ENCODE data around the gene CPNE6.
A peak's percentile ranks its signal among the peaks of the same experiment; 100 is the strongest.
"Not testable (repeated sequence)": the region's sequence is repeated elsewhere in the genome, so short reads cannot be mapped to it uniquely, and the experiment has no call there.

Gene CPNE6

GRCh38 chr14:24071144-24071697 is at the start of gene CPNE6:
Gene CPNE6 (plus strand): TSS chr14:24071562. CDS start chr14:24072937, 1,375 bp downstream.
- H2AFZ ChIP-seq = peak within 1 kb of the TSS; percentile 39
- H3K27ac ChIP-seq = no peak within 1 kb of the TSS
- no peaks in the 10 kb centered on the region for H3K27me3 ChIP-seq (ENCODE audit: control insufficient read depth, insufficient read depth, low read length)

GRCh38 chr14:24024939-24025418 is 46.4 kb upstream of the CPNE6 start:
- not testable (repeated sequence) for H3K27ac ChIP-seq; H3K36me3 ChIP-seq (ENCODE audit: control insufficient read depth, insufficient read depth, low read length); H3K27me3 ChIP-seq (ENCODE audit: control insufficient read depth, insufficient read depth, low read length); H3K4me1 ChIP-seq; H2AFZ ChIP-seq; H3K79me2 ChIP-seq; H3K4me2 ChIP-seq (ENCODE audit: low read length); H3K9me3 ChIP-seq (ENCODE audit: control insufficient read depth, low read length); H3K4me3 ChIP-seq (ENCODE audit: low read depth, low read length); H3K9ac ChIP-seq

More at GRCh38 chr14:24071144-24071697, at the start of gene CPNE6:
- peaks cover 32% of the 10 kb centered on the region for H3K4me1 ChIP-seq
- no peaks in the 10 kb centered on the region for H3K9me3 ChIP-seq (ENCODE audit: control insufficient read depth, low read length)
- H3K36me3 ChIP-seq (ENCODE audit: control insufficient read depth, insufficient read depth, low read length) = no peaks in the 10 kb centered on the region
- TF ChIP-seq, protein P1, sequence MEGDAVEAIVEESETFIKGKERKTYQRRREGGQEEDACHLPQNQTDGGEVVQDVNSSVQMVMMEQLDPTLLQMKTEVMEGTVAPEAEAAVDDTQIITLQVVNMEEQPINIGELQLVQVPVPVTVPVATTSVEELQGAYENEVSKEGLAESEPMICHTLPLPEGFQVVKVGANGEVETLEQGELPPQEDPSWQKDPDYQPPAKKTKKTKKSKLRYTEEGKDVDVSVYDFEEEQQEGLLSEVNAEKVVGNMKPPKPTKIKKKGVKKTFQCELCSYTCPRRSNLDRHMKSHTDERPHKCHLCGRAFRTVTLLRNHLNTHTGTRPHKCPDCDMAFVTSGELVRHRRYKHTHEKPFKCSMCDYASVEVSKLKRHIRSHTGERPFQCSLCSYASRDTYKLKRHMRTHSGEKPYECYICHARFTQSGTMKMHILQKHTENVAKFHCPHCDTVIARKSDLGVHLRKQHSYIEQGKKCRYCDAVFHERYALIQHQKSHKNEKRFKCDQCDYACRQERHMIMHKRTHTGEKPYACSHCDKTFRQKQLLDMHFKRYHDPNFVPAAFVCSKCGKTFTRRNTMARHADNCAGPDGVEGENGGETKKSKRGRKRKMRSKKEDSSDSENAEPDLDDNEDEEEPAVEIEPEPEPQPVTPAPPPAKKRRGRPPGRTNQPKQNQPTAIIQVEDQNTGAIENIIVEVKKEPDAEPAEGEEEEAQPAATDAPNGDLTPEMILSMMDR (IDR thresholded peaks at IDR 0.05) = no peak
- no peak within 1 kb of the TSS for H3K9ac ChIP-seq
- H3K4me2 ChIP-seq (ENCODE audit: low read length) = no peak within 1 kb of the TSS
- no peaks in the 10 kb centered on the region for H3K79me2 ChIP-seq
- no peak within 1 kb of the TSS for H3K4me3 ChIP-seq (ENCODE audit: low read depth, low read length)

DNA sequence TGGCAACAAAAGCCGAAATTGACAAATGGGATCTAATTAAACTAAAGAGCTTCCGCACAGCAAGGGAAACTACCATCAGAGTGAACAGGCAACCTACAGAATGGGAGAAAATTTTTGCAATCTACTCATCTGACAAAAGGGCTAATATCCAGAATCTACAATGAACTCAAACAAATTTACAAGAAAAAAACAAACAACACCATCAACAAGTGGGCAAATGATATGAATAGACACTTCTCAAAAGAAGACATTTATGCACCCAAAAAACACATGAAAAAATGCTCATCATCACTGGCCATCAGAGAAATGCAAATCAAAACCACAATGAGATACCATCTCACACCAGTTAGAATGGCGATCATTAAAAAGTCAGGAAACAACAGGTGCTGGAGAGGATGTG is 41.7 kb upstream of the CPNE6 start:
- H3K79me2 ChIP-seq; H3K4me1 ChIP-seq; H3K27me3 ChIP-seq (ENCODE audit: control insufficient read depth, insufficient read depth, low read length); H3K36me3 ChIP-seq (ENCODE audit: control insufficient read depth, insufficient read depth, low read length); H3K27ac ChIP-seq; H3K4me3 ChIP-seq (ENCODE audit: low read depth, low read length); H3K9ac ChIP-seq; H2AFZ ChIP-seq; H3K9me3 ChIP-seq (ENCODE audit: control insufficient read depth, low read length); H3K4me2 ChIP-seq (ENCODE audit: low read length): not testable (repeated sequence)

- H3K27ac ChIP-seq; H3K79me2 ChIP-seq; H3K27me3 ChIP-seq (ENCODE audit: control insufficient read depth, insufficient read depth, low read length); H3K4me3 ChIP-seq (ENCODE audit: low read depth, low read length); H3K9me3 ChIP-seq (ENCODE audit: control insufficient read depth, low read length); H2AFZ ChIP-seq; H3K36me3 ChIP-seq (ENCODE audit: control insufficient read depth, insufficient read depth, low read length); H3K4me2 ChIP-seq (ENCODE audit: low read length); H3K9ac ChIP-seq; H3K4me1 ChIP-seq: not testable (repeated sequence)
These were observed 40.0 kb upstream of the CPNE6 start for GRCh38 chr14:24031331-24031730.

GRCh38 chr14:24032727-24033418 is 38.5 kb upstream of the CPNE6 start:
- no peak overlapping the region for H3K9ac ChIP-seq
- H3K79me2 ChIP-seq = no peaks in the 10 kb centered on the region
- TF ChIP-seq, protein P1 (IDR thresholded peaks at IDR 0.05) = no peak
- H3K4me1 ChIP-seq = peaks cover 9% of the 10 kb centered on the region
- no peak overlapping the region for H3K4me3 ChIP-seq (ENCODE audit: low read depth, low read length)
- no peaks in the 10 kb centered on the region for H3K27me3 ChIP-seq (ENCODE audit: control insufficient read depth, insufficient read depth, low read length)
- H3K27ac ChIP-seq = no peak overlapping the region
- H3K4me2 ChIP-seq (ENCODE audit: low read length) = no peak overlapping the region
- no peaks in the 10 kb centered on the region for H3K36me3 ChIP-seq (ENCODE audit: control insufficient read depth, insufficient read depth, low read length)
- no peak overlapping the region for H2AFZ ChIP-seq
- no peaks in the 10 kb centered on the region for H3K9me3 ChIP-seq (ENCODE audit: control insufficient read depth, low read length)

- H3K27ac ChIP-seq = peak overlapping the region; percentile 83
- not testable (repeated sequence) for H3K36me3 ChIP-seq (ENCODE audit: control insufficient read depth, insufficient read depth, low read length); H3K9me3 ChIP-seq (ENCODE audit: control insufficient read depth, low read length); H3K79me2 ChIP-seq; H3K9ac ChIP-seq; H3K27me3 ChIP-seq (ENCODE audit: control insufficient read depth, insufficient read depth, low read length); H3K4me1 ChIP-seq
- peak overlapping the region; percentile 11 for H3K4me3 ChIP-seq (ENCODE audit: low read depth, low read length)
- H3K4me2 ChIP-seq (ENCODE audit: low read length) = peak overlapping the region; percentile 77
- TF ChIP-seq, protein P1 (IDR thresholded peaks at IDR 0.05) = peak; percentile 20
- peak overlapping the region; percentile 96 for H2AFZ ChIP-seq
These were observed 35.6 kb upstream of the CPNE6 start for GRCh38 chr14:24035769-24036168.

All from parathyroid adenoma (tissue), 2 donors.